WTC11 (cell line): ENCODE measurements around the gene RRP1B. TPM values are rescaled to one million over a fixed set of nuclear protein-coding genes. Genes with fewer than 3 reads are reported as not detected.

Experiments
- ATAC-seq: fragments of 200-7000 bp; cut with Tn5 transposase; 2 replicates; pipeline ENCODE4 v1.10.0; 2021; ENCODE audit warnings: mild to moderate bottlenecking, moderate library complexity
- CTCF ChIA-PET: fragments of 300-600 bp; sonication (Branson Sonifier 250); formaldehyde crosslinking; loops from one replicate; lab custom pipeline; 2021; ENCODE audit warnings: antibody characterized with exemption; lab: Charles Lee
- POLR2A ChIA-PET: fragments of 350-600 bp; sonication (Branson Sonifier 250); formaldehyde crosslinking; loops from one replicate; lab custom pipeline; 2021; ENCODE audit warnings: antibody characterized with exemption; lab: Charles Lee
- DNase-seq: peaks from one replicate; pipeline ENCODE4 v3.0.0; 2021; ENCODE audit warnings: low spot score
- H3K27ac Mint-ChIP-seq: 2 replicates; pipeline ENCODE4 v1.8.0; 2021; ENCODE audit warnings: mixed read lengths
- H3K27me3 Mint-ChIP-seq: 2 replicates; pipeline ENCODE4 v1.8.0; 2021; ENCODE audit warnings: low read depth, mild to moderate bottlenecking, moderate library complexity, mixed read lengths
- H3K36me3 Mint-ChIP-seq: 2 replicates; pipeline ENCODE4 v1.8.0; 2021; ENCODE audit warnings: mixed read lengths
- H3K4me1 Mint-ChIP-seq: 2 replicates; pipeline ENCODE4 v1.8.0; 2022; ENCODE audit warnings: mixed read lengths
- H3K4me3 Mint-ChIP-seq: 2 replicates; pipeline ENCODE4 v1.8.0; 2021; ENCODE audit warnings: mild to moderate bottlenecking, moderate library complexity, mixed read lengths
- H3K9me3 Mint-ChIP-seq: 2 replicates; pipeline ENCODE4 v1.8.0; 2021; ENCODE audit warnings: mixed read lengths
- ATF2 ChIP-seq: sonication (generic); formaldehyde crosslinking; IDR thresholded peaks from 2 replicates; pipeline ENCODE4 v1.8.1; 2022; ENCODE audit warnings: low read depth, missing genetic modification reagents, borderline replicate concordance
- CDX4 ChIP-seq: fragments of 250-450 bp; sonication (Bioruptor Pico); IDR thresholded peaks from 2 replicates; pipeline ENCODE4 v1.9.0; 2021; ENCODE audit warnings: moderate library complexity, mild to moderate bottlenecking, inconsistent platforms, borderline replicate concordance
- IRF1 ChIP-seq: sonication (generic); formaldehyde crosslinking; IDR thresholded peaks from 2 replicates; pipeline ENCODE4 v1.8.0; 2023; ENCODE audit warnings: missing genetic modification reagents
- MLX ChIP-seq: sonication (generic); formaldehyde crosslinking; IDR thresholded peaks from 2 replicates; pipeline ENCODE4 v1.8.1; 2023; ENCODE audit warnings: mild to moderate bottlenecking, missing genetic modification reagents, moderate library complexity
- NR3C1 ChIP-seq: sonication (generic); formaldehyde crosslinking; conservative IDR thresholded peaks from 2 replicates; pipeline ENCODE4 v1.8.1; 2023; ENCODE audit warnings: low read depth, mild to moderate bottlenecking, missing genetic modification reagents
- PRDM15 ChIP-seq: sonication (generic); formaldehyde crosslinking; IDR thresholded peaks from 2 replicates; pipeline ENCODE4 v1.8.0; 2022; ENCODE audit warnings: missing genetic modification reagents
- RELA ChIP-seq: sonication (generic); formaldehyde crosslinking; IDR thresholded peaks from 2 replicates; pipeline ENCODE4 v1.8.1; 2022; ENCODE audit warnings: missing genetic modification reagents, mild to moderate bottlenecking, borderline replicate concordance
- STAT6 ChIP-seq: sonication (generic); formaldehyde crosslinking; conservative IDR thresholded peaks from 2 replicates; pipeline ENCODE4 v1.8.1; 2023; ENCODE audit warnings: mild to moderate bottlenecking, low read depth, missing genetic modification reagents, moderate library complexity
- ZNF121 ChIP-seq: sonication (generic); formaldehyde crosslinking; IDR thresholded peaks from 2 replicates; pipeline ENCODE4 v1.8.0; 2023; ENCODE audit warnings: missing genetic modification reagents
- ZNF138 ChIP-seq: sonication (generic); formaldehyde crosslinking; conservative IDR thresholded peaks from 2 replicates; pipeline ENCODE4 v1.8.1; 2022; ENCODE audit warnings: mild to moderate bottlenecking, moderate library complexity, missing genetic modification reagents
- ZNF219 ChIP-seq: sonication (generic); formaldehyde crosslinking; IDR thresholded peaks from 2 replicates; pipeline ENCODE4 v1.8.0; 2023; ENCODE audit warnings: missing genetic modification reagents, mild to moderate bottlenecking, borderline replicate concordance
- ZNF281 ChIP-seq: sonication (generic); formaldehyde crosslinking; IDR thresholded peaks from 2 replicates; pipeline ENCODE4 v1.8.0; 2023; ENCODE audit warnings: mild to moderate bottlenecking, missing genetic modification reagents
- ZNF671 ChIP-seq: fragments of 250-450 bp; sonication (Bioruptor Pico); IDR thresholded peaks from 2 replicates; pipeline ENCODE4 v1.8.0; 2021; ENCODE audit warnings: mild to moderate bottlenecking
- total RNA-seq: library from RNA; stranded (reverse); gene quantifications from 3 replicates; pipeline ENCODE4 v1.2.3, GENCODE V29; 2021

Gene RRP1B
- total RNA-seq, 1 experiment from 2014 or later = 74.9 TPM

GRCh38 chr21:43721939-43722338, 62.6 kb downstream of the RRP1B start:
- ChIA-PET CTCF (no interaction called here), POLR2A (no interaction called here)
- Mint-ChIP-seq H3K36me3 (peaks cover 5% of the 10 kb centered on the region), H3K9me3 (no peaks in the 10 kb centered on the region), H3K27me3 (peaks cover 9% of the 10 kb centered on the region), H3K27ac (0 out of 2 replicates have a peak overlapping the region, but pooled peaks have one; percentile 63), H3K4me3 (no peak overlapping the region), H3K4me1 (peaks cover 17% of the 10 kb centered on the region)
- no peak for DNase-seq
- TF ChIP-seq ATF2 (no peak), ZNF219 (CRISPR knock-in tag) (no peak), ZNF138 (CRISPR knock-in tag) (no peak), ZNF121 (CRISPR knock-in tag) (no peak), MLX (CRISPR knock-in tag) (no peak), STAT6 (CRISPR knock-in tag) (no peak), ZNF281 (no peak), IRF1 (CRISPR knock-in tag) (no peak), CDX4 (CRISPR knock-in tag) (no peak), RELA (no peak), NR3C1 (no peak), ZNF671 (CRISPR knock-in tag) (no peak), PRDM15 (CRISPR knock-in tag) (no peak)
- ATAC-seq = no peak
